Fibroblast of the conjunctiva (primary cell): ENCODE measurements around the gene LMAN2.

Experiments
- DNase-seq: peaks from one replicate; pipeline ENCODE4 v3.0.0-alpha.2; 2010; ENCODE audit warnings: low read depth

LMAN2 gene, protein sequence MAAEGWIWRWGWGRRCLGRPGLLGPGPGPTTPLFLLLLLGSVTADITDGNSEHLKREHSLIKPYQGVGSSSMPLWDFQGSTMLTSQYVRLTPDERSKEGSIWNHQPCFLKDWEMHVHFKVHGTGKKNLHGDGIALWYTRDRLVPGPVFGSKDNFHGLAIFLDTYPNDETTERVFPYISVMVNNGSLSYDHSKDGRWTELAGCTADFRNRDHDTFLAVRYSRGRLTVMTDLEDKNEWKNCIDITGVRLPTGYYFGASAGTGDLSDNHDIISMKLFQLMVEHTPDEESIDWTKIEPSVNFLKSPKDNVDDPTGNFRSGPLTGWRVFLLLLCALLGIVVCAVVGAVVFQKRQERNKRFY

GRCh38 chr5:177351392-177352329 is at the start of gene LMAN2:
Gene LMAN2 (minus strand): TSS chr5:177351668. CDS start chr5:177351647, 21 bp downstream.
- DNase-seq, result peak; percentile 89

DNA sequence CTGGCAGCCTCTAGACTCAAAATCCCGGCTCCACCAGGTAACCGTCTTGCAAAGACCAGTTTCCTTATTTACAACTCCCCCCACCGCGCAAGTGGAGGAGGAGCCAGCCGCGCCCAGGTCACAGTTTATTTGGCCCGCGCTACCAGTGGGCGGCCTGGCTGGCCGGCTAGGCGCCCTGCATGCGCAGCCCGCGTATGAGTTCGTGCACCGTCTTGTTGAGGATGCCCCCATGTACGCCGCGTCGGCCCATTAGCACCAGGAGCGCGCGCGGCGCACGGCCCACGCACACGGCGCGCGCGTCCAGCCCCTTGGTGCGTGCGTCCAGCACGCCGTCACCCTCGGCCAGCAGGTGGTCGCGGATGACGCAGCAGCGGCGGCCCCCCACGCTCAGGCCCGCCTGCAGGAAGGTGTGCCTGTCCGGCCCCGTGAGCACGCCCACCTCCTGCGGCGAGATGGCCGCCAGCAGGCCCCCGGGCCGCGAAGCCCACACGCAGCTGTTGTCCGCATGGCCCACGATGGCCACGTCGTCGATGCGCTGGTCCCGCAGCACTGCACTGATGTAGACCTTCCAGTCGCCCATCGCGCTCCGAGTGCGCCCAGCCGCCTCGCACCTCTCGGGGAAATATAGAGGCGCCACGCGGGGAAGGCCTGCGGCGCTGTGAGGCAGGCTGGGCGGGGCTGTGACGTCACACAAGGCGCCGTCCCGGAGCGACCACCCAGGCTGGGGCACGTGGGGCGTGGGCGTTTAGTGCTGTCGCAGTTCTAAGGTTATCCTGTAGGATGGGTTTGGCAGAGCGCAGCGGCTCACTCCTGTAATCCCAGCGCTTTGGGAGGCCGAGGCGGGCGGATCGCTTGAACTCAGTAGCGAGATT is 48.8 kb upstream of the LMAN2 start, which contains the start of gene PFN3:
Gene PFN3 (minus strand): TSS at position 665 of the 872 bp plus-strand sequence. CDS start 85 bp downstream, at position 580.
- no peak for DNase-seq

- no peak for DNase-seq
These were observed 46.5 kb upstream of the LMAN2 start for GRCh38 chr5:177397875-177398390.

- no peak for DNase-seq
These were observed 45.3 kb upstream of the LMAN2 start for GRCh38 chr5:177396807-177397206.

DNA sequence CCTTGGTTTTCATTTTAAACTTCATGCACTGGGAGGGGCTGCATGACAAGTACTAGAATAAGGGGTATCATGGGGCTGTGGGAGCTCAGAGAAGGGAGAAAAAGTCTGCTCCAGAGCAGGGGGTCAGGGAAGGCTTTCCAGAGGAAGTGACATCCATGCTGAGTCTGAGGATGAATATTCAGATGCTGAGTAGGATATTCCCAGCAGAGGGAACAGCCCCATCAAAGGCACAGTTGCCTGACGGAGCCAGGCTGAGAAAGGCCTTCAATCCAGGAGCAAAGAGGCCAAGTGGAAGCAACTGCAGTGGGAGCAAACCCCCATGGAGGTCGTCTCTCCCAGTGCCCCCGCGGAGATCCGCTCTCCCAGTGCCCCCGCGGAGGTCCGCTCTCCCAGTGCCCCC is 44.6 kb upstream of the LMAN2 start:
- DNase-seq, result no peak

DNA sequence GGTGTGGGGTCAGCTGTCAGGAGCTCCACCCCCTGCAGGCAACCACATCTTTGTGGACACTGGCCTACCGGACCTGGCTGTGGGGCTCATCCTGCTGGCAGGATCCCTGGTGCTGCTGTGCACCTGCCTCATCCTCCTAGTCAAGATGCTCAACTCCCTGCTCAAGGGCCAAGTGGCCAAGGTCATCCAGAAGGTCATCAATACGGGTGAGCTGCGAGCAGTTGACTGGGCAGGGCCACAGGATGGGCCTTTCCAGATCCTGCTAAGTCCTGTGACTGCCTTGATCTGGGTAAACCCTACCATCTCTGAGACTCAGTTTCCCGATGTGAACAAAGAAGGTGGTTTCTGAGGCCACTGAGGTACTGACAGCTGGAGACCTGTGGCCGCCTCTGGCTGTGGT is 42.5 kb upstream of the LMAN2 start:
- no peak for DNase-seq

DNA sequence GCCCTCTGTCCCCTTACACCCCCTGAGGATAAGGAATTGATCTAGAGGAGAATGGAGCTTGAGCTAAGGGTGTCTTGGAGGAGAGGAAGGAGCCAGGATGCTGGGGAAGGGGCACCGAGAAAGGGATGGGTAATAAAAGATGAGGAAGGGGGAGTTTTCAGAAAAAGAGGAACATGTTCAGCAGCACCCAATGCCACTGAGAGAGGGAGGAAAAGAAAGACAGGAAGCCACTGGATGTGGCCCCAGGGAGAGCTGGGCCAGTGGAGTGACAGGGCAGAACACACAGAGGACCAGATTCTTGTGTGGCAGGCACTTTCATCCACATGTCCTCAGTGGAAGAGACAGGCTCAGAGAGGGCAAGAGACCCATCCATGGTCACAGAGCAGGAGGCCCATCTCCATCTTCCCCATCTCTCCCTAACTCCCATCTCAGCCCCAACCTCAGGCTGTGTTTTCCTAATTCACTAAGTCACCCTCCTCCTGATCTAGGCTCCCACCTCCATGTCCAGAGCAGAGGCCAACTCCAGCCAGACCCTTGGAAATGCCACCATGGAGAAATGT is 41.8 kb upstream of the LMAN2 start:
- no peak for DNase-seq

- DNase-seq, result no peak
These were observed 41.3 kb upstream of the LMAN2 start for GRCh38 chr5:177392765-177393164.

DNA sequence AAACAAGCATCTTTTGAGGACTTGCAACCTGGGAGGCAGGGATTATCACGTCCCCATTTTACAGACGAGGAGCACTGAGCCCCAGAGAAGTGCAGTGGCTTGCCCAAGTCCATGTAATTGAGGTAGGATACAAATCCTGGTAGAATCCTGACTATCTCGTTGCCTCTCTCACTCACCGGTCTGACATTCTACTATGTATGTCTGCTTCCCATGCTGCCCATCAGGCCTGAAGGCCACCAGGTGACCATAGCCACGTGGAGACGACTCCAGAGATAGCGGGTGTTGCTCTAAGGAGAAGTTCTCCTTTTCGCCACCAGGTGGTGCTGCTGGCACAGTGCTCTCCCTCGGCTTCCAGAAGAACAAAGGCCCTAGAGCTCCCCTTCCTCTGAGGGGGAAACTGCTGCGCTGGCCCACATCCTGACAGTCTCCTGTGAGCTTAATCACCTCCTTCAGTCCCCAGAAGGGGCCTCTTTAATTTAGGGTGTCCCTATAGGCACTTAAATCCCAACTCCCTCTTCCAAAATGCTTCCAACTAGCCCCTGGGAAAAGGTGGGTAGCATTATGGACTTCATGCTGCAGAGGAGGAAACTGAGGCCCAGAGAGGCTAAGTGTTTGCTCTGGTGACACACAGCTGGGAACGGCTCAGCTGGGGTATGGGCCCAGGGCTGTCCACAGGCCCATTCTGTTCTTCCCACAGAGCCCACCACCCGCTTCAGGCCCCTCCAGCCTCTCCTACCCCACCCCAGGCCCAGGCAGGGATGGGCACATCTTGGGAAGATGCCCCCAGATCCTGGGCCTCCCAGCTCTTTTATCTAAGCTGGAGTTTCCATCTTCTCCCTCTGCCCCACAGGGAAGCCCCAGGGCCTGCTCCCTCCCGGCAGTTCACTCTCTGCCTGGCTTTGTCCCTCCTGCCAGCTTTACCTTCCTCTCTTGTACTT is 39.2 kb upstream of the LMAN2 start:
- peak; percentile 65 for DNase-seq

- no peak for DNase-seq
These were observed 38.0 kb upstream of the LMAN2 start for GRCh38 chr5:177389241-177390169.

- no peak for DNase-seq
These were observed 37.1 kb upstream of the LMAN2 start for GRCh38 chr5:177388521-177389052.

DNA sequence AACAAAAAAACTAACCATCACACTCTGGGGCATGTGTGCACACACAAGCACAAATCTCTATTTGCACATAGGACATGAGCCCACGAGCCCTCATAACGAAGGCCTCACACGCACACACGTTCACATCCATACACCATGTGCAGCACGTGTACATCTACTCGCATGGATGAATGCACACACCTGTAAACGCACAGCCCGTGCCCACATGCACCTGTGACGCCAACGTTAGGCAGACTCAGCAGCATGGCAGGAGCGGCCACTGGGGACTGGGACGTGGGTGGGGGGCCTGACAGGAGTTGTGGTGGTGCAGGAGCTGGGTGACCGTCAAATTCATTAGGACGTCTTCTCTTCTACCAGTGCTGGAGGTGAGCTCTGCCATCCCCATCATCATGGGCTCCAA is 35.9 kb upstream of the LMAN2 start:
- no peak for DNase-seq

GRCh38 chr5:177386542-177386941 is 35.1 kb upstream of the LMAN2 start:
- DNase-seq, result no peak

GRCh38 chr5:177385720-177386119 is 34.3 kb upstream of the LMAN2 start:
- no peak for DNase-seq

DNA sequence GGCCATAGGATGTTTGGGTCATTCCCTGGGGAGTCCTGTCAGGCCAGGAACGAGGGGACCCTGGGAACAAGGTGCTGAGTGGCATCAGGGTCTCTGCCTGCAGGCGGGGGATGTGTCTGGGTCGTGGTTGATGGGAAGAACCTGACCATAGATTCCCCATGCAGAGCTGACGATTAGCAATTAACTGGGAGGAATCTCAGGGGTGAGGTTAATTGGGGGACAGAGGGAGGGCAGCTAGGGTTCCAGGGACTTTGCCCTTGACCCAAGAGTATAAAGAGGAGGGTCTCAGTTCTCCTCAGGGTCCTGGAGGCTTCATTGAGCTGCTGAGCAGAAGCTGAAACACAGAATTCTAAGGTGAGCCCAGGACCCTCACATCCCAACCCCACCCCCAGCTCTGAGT is 32.7 kb upstream of the LMAN2 start, which contains the start of gene SLC34A1:
Gene SLC34A1 (plus strand): TSS at position 301 of the 400 bp plus-strand sequence. CDS start 1,308 bp downstream, outside the sequence.
- no peak for DNase-seq

DNA sequence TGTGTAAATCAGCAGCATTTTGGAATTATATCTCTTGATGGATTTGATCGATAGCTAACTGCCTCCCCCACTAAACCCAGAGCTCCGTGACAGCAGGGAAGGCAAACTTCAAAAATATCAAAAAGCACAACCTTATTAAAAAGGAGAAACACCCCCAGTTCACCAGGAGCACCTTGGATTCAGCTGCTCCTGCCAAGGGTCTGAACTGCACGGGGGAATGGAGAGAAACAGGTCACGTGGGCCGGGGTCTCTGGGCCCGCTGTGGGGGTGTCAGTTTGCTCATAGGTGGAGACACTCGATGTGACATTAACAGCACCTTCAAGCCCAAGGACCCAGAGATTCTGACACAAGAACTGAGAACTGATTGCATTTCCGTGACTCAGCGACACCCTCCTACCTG is 31.7 kb upstream of the LMAN2 start:
- DNase-seq, result no peak

GRCh38 chr5:177382423-177383029 is 31.1 kb upstream of the LMAN2 start:
- DNase-seq, result no peak

- DNase-seq, result no peak
These were observed 29.3 kb upstream of the LMAN2 start for GRCh38 chr5:177380805-177381126.
